ENCODE measurements around the gene COPRS. TPM values are rescaled to one million over a fixed set of nuclear protein-coding genes. Genes with fewer than 3 reads are reported as not detected.

The COPRS gene
- total and polyA plus RNA-seq, 2 of the 8 experiments (the other 6 are each of a cell fraction or from before 2014, with no cell fraction given): 40.9 to 49.3 TPM

DNA sequence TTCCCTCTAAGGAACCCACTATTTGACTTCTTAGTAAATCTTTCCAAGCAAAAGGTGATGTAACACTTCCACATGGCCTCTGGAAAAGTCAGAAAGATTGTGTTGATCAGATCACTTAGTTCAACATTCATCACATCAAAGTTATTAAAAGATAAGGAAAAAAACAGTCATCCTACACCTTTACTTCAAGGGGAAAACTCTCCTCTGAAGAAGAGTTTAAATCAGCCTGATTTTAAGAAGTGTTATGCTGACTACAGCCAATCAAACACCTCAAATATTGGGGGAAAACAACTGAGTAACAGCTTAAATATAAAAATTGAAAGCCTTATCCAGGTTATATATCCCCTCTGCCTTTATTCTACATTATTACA is 19.6 kb upstream of the COPRS start:
- Histone ChIP-seq H3K79me1 (ENCODE audit: low read depth, low read length) (no peaks in the 10 kb centered on the region), H2AK5ac (ENCODE audit: low read depth, low read length) (no peak overlapping the region), H4K91ac (replicated peaks; ENCODE audit: insufficient read length, low read length) (no peak overlapping the region), H3K9ac (replicated peaks in 1 of 4; ENCODE audit: extremely low read depth in 1 of 4, low read depth in 3 of 4, low read length in 3 of 4) (no peak overlapping the region), H3K79me2 (ENCODE audit: control insufficient read depth in 1 of 2, insufficient read depth in 2 of 2, low read length in 2 of 2) (no peaks in the 10 kb centered on the region), H2BK20ac (ENCODE audit: low read length) (no peak overlapping the region), H3K18ac (ENCODE audit: extremely low read depth, low read length) (no peak overlapping the region), H3K27me3 (replicated peaks in 1 of 4; ENCODE audit: control insufficient read depth in 3 of 4, extremely low read depth in 1 of 4, insufficient read depth in 3 of 4, low read length in 3 of 4) (no peaks in the 10 kb centered on the region), H3K9me3 (ENCODE audit: insufficient read depth in 2 of 2, low read depth in 1 of 2, low read length in 1 of 2) (no peaks in the 10 kb centered on the region), H3K23me2 (ENCODE audit: low read depth, low read length) (no peaks in the 10 kb centered on the region), H2BK15ac (ENCODE audit: low read length) (no peak overlapping the region), H2BK120ac (replicated peaks; ENCODE audit: low read depth, low read length) (no peak overlapping the region), H3K4ac (replicated peaks; ENCODE audit: insufficient read length, low read depth, low read length) (no peak overlapping the region), H2AFZ (ENCODE audit: low read length) (no peak overlapping the region), H3K4me3 (ENCODE audit: extremely low read depth in 1 of 4, insufficient read depth in 2 of 4, low read depth in 3 of 4, low read length in 4 of 4) (no peak overlapping the region), H3K27ac (ENCODE audit: low read depth, low read length) (no peak overlapping the region), H3K4me1 (replicated peaks in 1 of 4; ENCODE audit: control insufficient read depth in 3 of 4, insufficient read depth in 4 of 4, low read length in 3 of 4) (no peaks in the 10 kb centered on the region), H2BK5ac (ENCODE audit: low read depth, low read length) (no peak overlapping the region), H4K20me1 (replicated peaks in 1 of 2; ENCODE audit: control insufficient read depth in 1 of 2, insufficient read depth in 2 of 2, low read length in 2 of 2) (no peaks in the 10 kb centered on the region), H3K14ac (ENCODE audit: insufficient read length) (no peak overlapping the region), H4K8ac (ENCODE audit: extremely low read depth, insufficient read depth, low read length) (no peak overlapping the region), H2BK12ac (ENCODE audit: low read depth, low read length) (no peak overlapping the region), H4K5ac (ENCODE audit: insufficient read length, low read depth, low read length) (no peak overlapping the region), H3K56ac (replicated peaks; ENCODE audit: insufficient read length, low read depth, low read length) (no peak overlapping the region), H3K4me2 (ENCODE audit: insufficient read depth in 1 of 2, low read depth in 2 of 2, low read length in 2 of 2) (no peak overlapping the region), H3K36me3 (ENCODE audit: control insufficient read depth in 2 of 4, insufficient read depth in 4 of 4, low read length in 3 of 4) (peaks cover 18 to 80% (median 51%) of the 10 kb centered on the region in 4 experiments), H3K23ac (ENCODE audit: insufficient read length) (no peak overlapping the region)
- no peak for DNase-seq (ENCODE audit: low read depth in 1 of 2, low spot score in 2 of 2)
- ChIA-PET POLR2A (ENCODE audit: partially characterized antibody) (interaction anchor here (1.0 kb wide), 1 partner anchor 9 kb away, joined by 3 read pairs; no protein-coding TSS in a partner anchor), CTCF (ENCODE audit: partially characterized antibody) (interaction anchor here (0.9 kb wide), 1 partner anchor 9 kb away, joined by 3 read pairs; no protein-coding TSS in a partner anchor)
- no peak for FAIRE-seq
- no peak for TF ChIP-seq JUND (IDR thresholded peaks at IDR 0.05; ENCODE audit: low read length)
- TF ChIP-seq, protein P1, sequence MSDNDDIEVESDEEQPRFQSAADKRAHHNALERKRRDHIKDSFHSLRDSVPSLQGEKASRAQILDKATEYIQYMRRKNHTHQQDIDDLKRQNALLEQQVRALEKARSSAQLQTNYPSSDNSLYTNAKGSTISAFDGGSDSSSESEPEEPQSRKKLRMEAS (IDR thresholded peaks at IDR 0.05): no peak
- no peak for TF ChIP-seq SUZ12 (IDR thresholded peaks at IDR 0.05; ENCODE audit: low read length)
- TF ChIP-seq RXRA (IDR thresholded peaks at IDR 0.05; ENCODE audit: insufficient read depth, low read depth, low read length): no peak
- TF ChIP-seq, protein P2, sequence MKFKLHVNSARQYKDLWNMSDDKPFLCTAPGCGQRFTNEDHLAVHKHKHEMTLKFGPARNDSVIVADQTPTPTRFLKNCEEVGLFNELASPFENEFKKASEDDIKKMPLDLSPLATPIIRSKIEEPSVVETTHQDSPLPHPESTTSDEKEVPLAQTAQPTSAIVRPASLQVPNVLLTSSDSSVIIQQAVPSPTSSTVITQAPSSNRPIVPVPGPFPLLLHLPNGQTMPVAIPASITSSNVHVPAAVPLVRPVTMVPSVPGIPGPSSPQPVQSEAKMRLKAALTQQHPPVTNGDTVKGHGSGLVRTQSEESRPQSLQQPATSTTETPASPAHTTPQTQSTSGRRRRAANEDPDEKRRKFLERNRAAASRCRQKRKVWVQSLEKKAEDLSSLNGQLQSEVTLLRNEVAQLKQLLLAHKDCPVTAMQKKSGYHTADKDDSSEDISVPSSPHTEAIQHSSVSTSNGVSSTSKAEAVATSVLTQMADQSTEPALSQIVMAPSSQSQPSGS (IDR thresholded peaks at IDR 0.05; ENCODE audit: low read length): no peak
- TF ChIP-seq NRF1 (IDR thresholded peaks at IDR 0.05; ENCODE audit: low read depth, low read length): no peak
- TF ChIP-seq, protein P3, sequence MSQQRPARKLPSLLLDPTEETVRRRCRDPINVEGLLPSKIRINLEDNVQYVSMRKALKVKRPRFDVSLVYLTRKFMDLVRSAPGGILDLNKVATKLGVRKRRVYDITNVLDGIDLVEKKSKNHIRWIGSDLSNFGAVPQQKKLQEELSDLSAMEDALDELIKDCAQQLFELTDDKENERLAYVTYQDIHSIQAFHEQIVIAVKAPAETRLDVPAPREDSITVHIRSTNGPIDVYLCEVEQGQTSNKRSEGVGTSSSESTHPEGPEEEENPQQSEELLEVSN (IDR thresholded peaks at IDR 0.05): no peak
- TF ChIP-seq CBX8 (IDR thresholded peaks at IDR 0.05; ENCODE audit: borderline replicate concordance, low read depth, low read length): no peak
- TF ChIP-seq ASH2L (IDR thresholded peaks at IDR 0.05; ENCODE audit: low read length): no peak
- TF ChIP-seq RNF2 (IDR thresholded peaks at IDR 0.05; ENCODE audit: borderline replicate concordance, low read depth, low read length, missing control alignments, poor library complexity, severe bottlenecking): no peak
- no peak for TF ChIP-seq EGR1 (IDR thresholded peaks at IDR 0.05; ENCODE audit: borderline replicate concordance, low read depth, low read length)
- TF ChIP-seq RBBP5 (IDR thresholded peaks at IDR 0.05; ENCODE audit: borderline replicate concordance, low read depth, low read length): no peak
